DOHH2 (cell line): Measurements from ENCODE around the gene F8.
"Not testable (repeated sequence)": the region's sequence is repeated elsewhere in the genome, so short reads cannot be mapped to it uniquely, and the experiment has no call there.

ENCODE experiments used
- EZH2phosphoT487 ChIP-seq: fragments of 200-600 bp; sonication (generic); IDR thresholded peaks from 2 replicates; pipeline ENCODE4 v1.6.1; 2017; ENCODE audit warnings: borderline replicate concordance, mild to moderate bottlenecking, antibody characterized with exemption, low read length, moderate library complexity, mixed read lengths
- TF ChIP-seq, protein P1 (sequence below): fragments of 200-600 bp; sonication (generic); IDR thresholded peaks from one replicate; pipeline ENCODE4 v1.5.1; 2014; ENCODE audit warnings: antibody characterized with exemption, mild to moderate bottlenecking, low read depth, low read length; ENCODE audit not compliant: poor library complexity, severe bottlenecking

DNA sequence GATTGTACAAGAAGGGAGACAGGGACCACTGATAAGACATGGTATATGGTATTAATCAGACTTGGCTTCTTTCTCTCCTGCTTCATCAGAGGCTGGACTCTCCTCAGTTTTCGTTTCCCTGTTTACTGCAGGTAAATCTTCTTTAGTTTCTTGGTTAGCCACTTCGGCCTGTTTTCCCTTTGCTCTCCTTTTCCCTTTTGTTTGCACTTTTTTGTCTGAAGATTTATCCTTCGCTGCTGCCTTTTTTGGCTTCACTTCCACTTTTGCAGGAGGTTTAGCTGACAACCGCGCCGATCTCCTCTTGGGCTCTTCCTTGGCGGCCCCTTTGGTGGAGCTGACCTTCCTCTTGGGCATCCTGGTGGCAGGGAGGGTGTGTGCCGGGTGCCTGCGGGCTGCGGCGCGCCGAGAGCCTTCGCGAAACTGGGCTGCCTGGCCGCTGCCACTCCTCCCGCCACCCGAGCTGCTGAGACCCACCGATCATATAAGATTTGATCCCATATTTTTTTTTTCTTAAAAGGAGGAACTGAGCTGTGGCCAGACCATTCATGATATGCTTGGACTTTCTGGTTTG, 205.4 kb downstream of the F8 start:
- TF ChIP-seq, protein P1, sequence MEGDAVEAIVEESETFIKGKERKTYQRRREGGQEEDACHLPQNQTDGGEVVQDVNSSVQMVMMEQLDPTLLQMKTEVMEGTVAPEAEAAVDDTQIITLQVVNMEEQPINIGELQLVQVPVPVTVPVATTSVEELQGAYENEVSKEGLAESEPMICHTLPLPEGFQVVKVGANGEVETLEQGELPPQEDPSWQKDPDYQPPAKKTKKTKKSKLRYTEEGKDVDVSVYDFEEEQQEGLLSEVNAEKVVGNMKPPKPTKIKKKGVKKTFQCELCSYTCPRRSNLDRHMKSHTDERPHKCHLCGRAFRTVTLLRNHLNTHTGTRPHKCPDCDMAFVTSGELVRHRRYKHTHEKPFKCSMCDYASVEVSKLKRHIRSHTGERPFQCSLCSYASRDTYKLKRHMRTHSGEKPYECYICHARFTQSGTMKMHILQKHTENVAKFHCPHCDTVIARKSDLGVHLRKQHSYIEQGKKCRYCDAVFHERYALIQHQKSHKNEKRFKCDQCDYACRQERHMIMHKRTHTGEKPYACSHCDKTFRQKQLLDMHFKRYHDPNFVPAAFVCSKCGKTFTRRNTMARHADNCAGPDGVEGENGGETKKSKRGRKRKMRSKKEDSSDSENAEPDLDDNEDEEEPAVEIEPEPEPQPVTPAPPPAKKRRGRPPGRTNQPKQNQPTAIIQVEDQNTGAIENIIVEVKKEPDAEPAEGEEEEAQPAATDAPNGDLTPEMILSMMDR = not testable (repeated sequence)
- not testable (repeated sequence) for TF ChIP-seq EZH2phosphoT487
